ENCODE data around the gene RS1. TPM values are rescaled to one million over a fixed set of nuclear protein-coding genes. Genes with fewer than 3 reads are reported as not detected.
A peak's percentile ranks its signal among the peaks of the same experiment; 100 is the strongest.

Gene RS1
- total and polyA plus RNA-seq, 2 of the 13 experiments (the other 11 are each of a cell fraction or from before 2014, with no cell fraction given), result not detected

GRCh38 chrX:18664947-18665346 is 7.0 kb downstream of the RS1 start:
- Histone ChIP-seq H3K27me3 (ENCODE audit: control insufficient read depth in 1 of 2, insufficient read depth in 2 of 2, low read length in 2 of 2) (no peaks in the 10 kb centered on the region), H4K20me1 (ENCODE audit: insufficient read depth, low read length) (no peaks in the 10 kb centered on the region), H3K4me1 (ENCODE audit: insufficient read depth, low read length) (peaks cover 7% of the 10 kb centered on the region), H3K79me2 (ENCODE audit: insufficient read depth, low read length) (no peaks in the 10 kb centered on the region), H3K4me2 (ENCODE audit: low read depth, low read length) (no peak overlapping the region), H3K4me3 (replicated peaks in 1 of 3; ENCODE audit: insufficient read depth in 1 of 3, low read depth in 2 of 3, low read length in 3 of 3) (no peak overlapping the region), H3K27ac (ENCODE audit: extremely low read length, insufficient read depth, low read length) (no peak overlapping the region), H3K9me3 (ENCODE audit: low read length) (no peaks in the 10 kb centered on the region), H3K9ac (ENCODE audit: insufficient read depth, low read depth, low read length) (no peak overlapping the region), H3K36me3 (replicated peaks in 1 of 2; ENCODE audit: control insufficient read depth in 1 of 2, insufficient read depth in 2 of 2, low read length in 2 of 2) (no peaks in the 10 kb centered on the region), H2AFZ (ENCODE audit: low read length) (no peak overlapping the region)
- no TSS peak for BruUV-seq (replicated peaks)
- FAIRE-seq (no peak), DNase-seq (ENCODE audit: low spot score) (no peak), ATAC-seq (peak; percentile 71)
- CTCF ChIA-PET (ENCODE audit: low intra/inter-chr PET ratio, low total read pairs), result no interaction called here
- TF ChIP-seq AHR (CRISPR knock-in tag; IDR thresholded peaks at IDR 0.05), result no peak
- TF ChIP-seq IRF2 (CRISPR knock-in tag; IDR thresholded peaks at IDR 0.05), result no peak
- no peak for TF ChIP-seq FOXJ3 (CRISPR knock-in tag; IDR thresholded peaks at IDR 0.05; ENCODE audit: borderline replicate concordance)
- no peak for TF ChIP-seq HMGA1 (CRISPR knock-in tag; conservative IDR thresholded peaks at IDR 0.05)
- TF ChIP-seq MTERF4 (CRISPR knock-in tag; IDR thresholded peaks at IDR 0.05), result no peak
- 81% methylated on average over 7 of the region's 8 CpGs for WGBS (ENCODE audit: low lambda C conversion rate)
- intact Hi-C loops (cut with micrococcal nuclease; ENCODE audit: unreplicated experiment) (no loop called here), in situ Hi-C loops (cut with HindIII; ENCODE audit: extremely low pct_ligation_motif_present, low pct_unique_long_range_greater_than_20kb) (no loop called here)
- POLR2A ChIA-PET, result no interaction called here

- in situ Hi-C loops (cut with HindIII; ENCODE audit: extremely low pct_ligation_motif_present, low pct_unique_long_range_greater_than_20kb), result no loop called here
These were observed 10.6 kb downstream of the RS1 start for GRCh38 chrX:18661273-18661672.

More at GRCh38 chrX:18661273-18661672, 10.6 kb downstream of the RS1 start:
- TF ChIP-seq ZNF543 (CRISPR knock-in tag; IDR thresholded peaks at IDR 0.05) (no peak), NAIF1 (CRISPR knock-in tag; IDR thresholded peaks at IDR 0.05; ENCODE audit: borderline replicate concordance) (no peak), ZNF24 (IDR thresholded peaks at IDR 0.05) (no peak), ZNF549 (CRISPR knock-in tag; IDR thresholded peaks at IDR 0.05) (no peak), FOXJ3 (CRISPR knock-in tag; IDR thresholded peaks at IDR 0.05; ENCODE audit: borderline replicate concordance) (no peak), ZNF777 (CRISPR knock-in tag; IDR thresholded peaks at IDR 0.05) (no peak)
- peak; percentile 82 for ATAC-seq
- intact Hi-C loops (cut with micrococcal nuclease; ENCODE audit: unreplicated experiment), result no loop called here
- DNase-seq (ENCODE audit: low spot score), result no peak
- no peaks in the 10 kb centered on the region for H3K9me3 ChIP-seq (ENCODE audit: low read length)
- H3K79me2 ChIP-seq (ENCODE audit: insufficient read depth, low read length), result no peaks in the 10 kb centered on the region
- no peaks in the 10 kb centered on the region for H3K36me3 ChIP-seq (replicated peaks in 1 of 2; ENCODE audit: control insufficient read depth in 1 of 2, insufficient read depth in 2 of 2, low read length in 2 of 2)
- ChIA-PET CTCF (ENCODE audit: low intra/inter-chr PET ratio, low total read pairs) (no interaction called here), POLR2A (no interaction called here)
- no peak overlapping the region for H2AFZ ChIP-seq (ENCODE audit: low read length)
- no peaks in the 10 kb centered on the region for H3K27me3 ChIP-seq (ENCODE audit: control insufficient read depth in 1 of 2, insufficient read depth in 2 of 2, low read length in 2 of 2)
- peak overlapping the region in 1 of 3 experiments; percentile 16; a peak in 1 of 6 replicates for H3K4me3 ChIP-seq (replicated peaks in 1 of 3; ENCODE audit: insufficient read depth in 1 of 3, low read depth in 2 of 3, low read length in 3 of 3)
- peak overlapping the region; percentile 58 for H3K4me2 ChIP-seq (ENCODE audit: low read depth, low read length)
- H3K27ac ChIP-seq (ENCODE audit: extremely low read length, insufficient read depth, low read length), result no peak overlapping the region
- H4K20me1 ChIP-seq (ENCODE audit: insufficient read depth, low read length), result no peaks in the 10 kb centered on the region
- no peak for FAIRE-seq
- BruUV-seq (replicated peaks), result no TSS peak
- H3K4me1 ChIP-seq (ENCODE audit: insufficient read depth, low read length), result peaks cover 7% of the 10 kb centered on the region
- H3K9ac ChIP-seq (ENCODE audit: insufficient read depth, low read depth, low read length), result no peak overlapping the region
- no CpG with 5 or more reads among the region's 12 CpGs for WGBS (ENCODE audit: low lambda C conversion rate)
